HUES48 (cell line): ENCODE results near the gene CCL16.
A peak's percentile ranks its signal among the peaks of the same experiment; 100 is the strongest.

Experiments
- H3K27ac ChIP-seq: one replicate; pipeline ENCODE4 v1.7.0; 2013; ENCODE audit warnings: low read depth, low read length, inconsistent platforms
- H3K27me3 ChIP-seq: 2 replicates; pipeline ENCODE4 v1.6.1; 2013; ENCODE audit warnings: mild to moderate bottlenecking, low read length; ENCODE audit not compliant: control insufficient read depth, insufficient read depth
- H3K36me3 ChIP-seq: 2 replicates; pipeline ENCODE4 v1.6.1; 2013; ENCODE audit warnings: low read length; ENCODE audit not compliant: control insufficient read depth, insufficient read depth
- H3K4me1 ChIP-seq: 2 replicates; pipeline ENCODE4 v1.6.1; 2013; ENCODE audit warnings: mild to moderate bottlenecking, low read length; ENCODE audit not compliant: control insufficient read depth, insufficient read depth
- H3K4me3 ChIP-seq: 2 replicates; pipeline ENCODE4 v1.5.1; 2013; ENCODE audit warnings: mild to moderate bottlenecking, low read depth, low read length
- H3K9ac ChIP-seq: 2 replicates; pipeline ENCODE4 v1.6.1; 2013; ENCODE audit warnings: mild to moderate bottlenecking, low read depth, low read length, moderate library complexity
- H3K9me3 ChIP-seq: 2 replicates; pipeline ENCODE4 v1.6.1; 2013; ENCODE audit warnings: low read length; ENCODE audit not compliant: control insufficient read depth, insufficient read depth

The CCL16 gene

DNA sequence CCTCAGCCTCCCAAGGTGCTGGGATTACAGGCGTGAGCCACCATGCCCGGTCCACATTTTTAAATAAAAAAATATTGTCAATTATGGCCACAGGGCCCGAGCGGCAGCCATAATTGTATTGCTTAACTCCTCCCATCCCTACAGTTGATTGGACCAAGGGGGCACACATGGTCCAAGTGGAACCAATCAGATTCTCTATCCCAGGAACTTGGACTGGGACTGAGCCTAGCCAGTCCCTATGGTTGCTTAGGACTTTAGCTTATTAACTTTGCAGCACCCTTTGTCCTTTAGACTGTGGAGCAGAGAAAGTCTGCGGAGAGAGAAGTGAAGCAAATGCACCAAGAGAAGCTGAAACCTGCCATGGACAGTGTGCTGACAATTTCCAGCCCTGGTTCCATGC, 45.2 kb downstream of the CCL16 start:
- no peaks in the 10 kb centered on the region for H3K27me3 ChIP-seq
- H3K36me3 ChIP-seq, result no peaks in the 10 kb centered on the region
- no peak overlapping the region for H3K9ac ChIP-seq
- H3K9me3 ChIP-seq, result no peaks in the 10 kb centered on the region
- H3K4me3 ChIP-seq, result no peak overlapping the region
- H3K4me1 ChIP-seq, result peaks cover 10% of the 10 kb centered on the region
- no peak overlapping the region for H3K27ac ChIP-seq

DNA sequence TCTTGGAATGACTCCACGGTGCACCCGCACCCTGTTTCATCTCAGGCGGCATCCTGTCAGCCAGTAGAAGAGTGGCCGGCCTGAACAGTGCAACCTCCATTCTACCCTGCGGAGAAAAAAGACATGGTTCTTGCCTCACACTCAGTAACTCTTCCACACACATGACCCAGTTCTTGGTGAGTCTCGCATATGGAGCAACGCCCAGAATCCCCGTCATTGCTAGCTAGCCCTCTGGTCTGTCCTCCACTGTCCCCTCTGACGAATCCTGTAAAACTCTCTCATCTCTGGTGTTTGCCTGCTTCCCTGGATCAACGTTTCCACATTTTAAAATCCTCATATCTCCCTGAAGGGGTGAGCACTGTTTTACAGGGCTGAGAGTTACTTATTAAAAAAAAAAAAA, 46.5 kb downstream of the CCL16 start:
- H3K27me3 ChIP-seq, result peaks cover 4% of the 10 kb centered on the region; the same call in 1 of the 2 replicates
- no peaks in the 10 kb centered on the region for H3K36me3 ChIP-seq
- H3K4me3 ChIP-seq, result no peak overlapping the region
- H3K9me3 ChIP-seq, result no peaks in the 10 kb centered on the region
- peaks cover 16% of the 10 kb centered on the region for H3K4me1 ChIP-seq
- no peak overlapping the region for H3K27ac ChIP-seq
- H3K9ac ChIP-seq, result no peak overlapping the region

GRCh38 chr17:35932586-35932985, 48.7 kb downstream of the CCL16 start:
- Histone ChIP-seq H3K9ac (no peak overlapping the region), H3K4me3 (no peak overlapping the region), H3K4me1 (peaks cover 17% of the 10 kb centered on the region), H3K9me3 (no peaks in the 10 kb centered on the region), H3K36me3 (0 out of 2 replicates have a peak, but pooled peaks cover 3% of the 10 kb centered on the region), H3K27me3 (peaks cover 6% of the 10 kb centered on the region; the same call in 1 of the 2 replicates), H3K27ac (no peak overlapping the region)

DNA sequence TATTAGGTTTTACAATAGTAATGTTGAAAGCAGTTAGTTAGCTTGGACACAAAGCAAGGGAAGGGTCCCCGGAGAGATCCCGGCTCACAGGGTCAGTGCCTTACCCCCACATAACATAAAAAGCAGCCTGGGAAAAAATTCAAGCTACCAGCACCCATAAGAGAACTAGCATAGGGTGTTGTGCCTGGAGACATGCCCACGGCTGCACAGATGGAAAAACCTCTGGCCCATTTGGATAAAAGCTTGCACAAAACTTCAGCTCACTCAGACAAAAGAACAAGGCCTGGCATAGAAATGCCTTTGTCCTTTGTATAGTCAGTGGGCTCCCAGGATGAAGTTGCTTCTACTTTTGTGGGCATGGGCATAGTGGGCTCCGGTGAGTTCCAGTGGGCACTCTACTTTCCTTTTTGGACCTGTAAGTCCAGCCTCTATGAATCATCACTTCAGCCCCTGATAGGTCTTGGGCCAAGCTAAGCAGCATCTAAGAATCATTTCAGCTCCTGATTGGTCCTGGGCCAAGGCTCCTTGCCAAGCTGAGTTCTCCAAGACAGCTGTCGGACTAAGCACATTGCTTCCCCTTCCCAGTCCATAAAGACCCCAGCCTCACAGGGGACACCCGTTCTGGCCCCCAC, 49.4 kb downstream of the CCL16 start:
- Histone ChIP-seq H3K27ac (no peak overlapping the region), H3K4me3 (no peak overlapping the region), H3K9ac (no peak overlapping the region), H3K27me3 (peaks cover 6% of the 10 kb centered on the region; the same call in 1 of the 2 replicates), H3K36me3 (0 out of 2 replicates have a peak, but pooled peaks cover 3% of the 10 kb centered on the region), H3K4me1 (peaks cover 17% of the 10 kb centered on the region), H3K9me3 (no peaks in the 10 kb centered on the region)

DNA sequence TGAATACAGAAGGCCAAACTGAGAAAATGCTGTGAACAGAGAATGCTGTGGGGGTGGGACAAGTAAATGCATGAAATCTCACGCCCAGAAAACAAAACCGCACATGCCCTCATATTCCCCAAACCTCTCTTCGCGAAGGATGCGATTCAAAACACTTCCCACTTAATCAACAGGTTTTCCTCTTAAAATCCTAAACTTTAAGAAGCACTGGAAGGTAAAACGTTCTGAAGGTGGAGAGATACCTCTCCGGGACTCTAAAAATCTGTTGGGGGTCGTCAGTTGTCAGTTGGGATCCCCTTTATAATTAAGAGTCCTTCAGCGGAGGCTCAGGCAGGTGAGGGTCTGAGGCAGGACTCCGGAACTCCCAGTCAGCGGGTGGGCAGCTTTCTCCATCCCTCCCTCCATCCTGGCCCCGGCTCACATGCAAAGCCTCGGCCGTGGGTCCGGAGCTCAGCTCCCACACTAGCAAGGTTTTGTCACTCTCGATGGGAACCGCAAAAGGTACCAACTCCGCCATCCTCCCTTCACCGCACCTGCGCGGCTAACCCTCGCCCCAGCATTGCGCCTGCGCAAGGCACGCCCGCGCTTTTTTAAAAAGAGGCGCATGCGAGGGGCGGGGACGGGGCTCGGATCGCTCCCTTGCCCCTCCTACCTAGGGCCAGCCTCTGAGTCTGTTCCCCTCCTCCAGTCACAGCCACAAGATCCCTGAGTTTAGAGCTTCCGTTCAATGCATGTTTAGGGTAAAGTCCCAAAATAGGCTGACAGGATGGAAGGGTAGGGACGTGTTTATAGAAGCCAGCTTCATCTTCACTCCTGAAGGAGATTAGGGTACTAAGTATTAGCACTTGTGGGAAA, 50.9 kb downstream of the CCL16 start, which contains the start of gene RDM1:
TSS of gene RDM1 (minus strand) at position 563 of the 855 bp plus-strand sequence. CDS start at position 517, 46 bp downstream.
- Histone ChIP-seq H3K4me3 (peak within 1 kb of the TSS; percentile 74), H3K27me3 (peaks cover 6% of the 10 kb centered on the region; the same call in 1 of the 2 replicates), H3K27ac (peak within 1 kb of the TSS; percentile 42), H3K9ac (no peak within 1 kb of the TSS), H3K4me1 (peaks cover 17% of the 10 kb centered on the region), H3K9me3 (no peaks in the 10 kb centered on the region), H3K36me3 (peaks cover 3% of the 10 kb centered on the region; the same call in 1 of the 2 replicates)

DNA sequence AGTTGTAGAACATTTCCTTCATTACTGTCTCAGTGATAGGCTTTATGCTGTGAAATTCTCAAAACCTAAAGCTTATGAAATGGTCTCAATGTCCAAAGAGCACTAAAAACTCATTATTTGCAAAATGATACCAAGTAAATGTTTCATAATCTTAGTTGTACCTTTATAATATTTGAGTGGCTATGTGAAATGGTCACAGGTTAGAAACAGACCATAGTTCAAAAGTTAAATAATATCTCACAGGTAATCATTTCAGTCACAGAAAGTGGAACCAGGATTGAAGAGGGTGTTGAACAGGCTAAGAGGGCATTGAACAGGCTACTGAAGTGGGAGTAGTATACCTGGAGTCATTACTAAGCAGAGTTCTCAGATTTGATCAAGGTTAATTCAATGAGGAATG, 53.6 kb downstream of the CCL16 start:
- no peak overlapping the region for H3K9ac ChIP-seq
- H3K4me1 ChIP-seq, result peaks cover 17% of the 10 kb centered on the region
- no peaks in the 10 kb centered on the region for H3K9me3 ChIP-seq
- peaks cover 6% of the 10 kb centered on the region; the same call in 1 of the 2 replicates for H3K27me3 ChIP-seq
- peaks cover 7% of the 10 kb centered on the region; the same call in 1 of the 2 replicates for H3K36me3 ChIP-seq
- H3K27ac ChIP-seq, result no peak overlapping the region
- no peak overlapping the region for H3K4me3 ChIP-seq
